CD1c-positive myeloid dendritic cell (primary cell): ENCODE results near the gene PTPMT1.

Experiments
- DNase-seq: peaks from one replicate; pipeline ENCODE4 v3.0.0-alpha.2; 2016; ENCODE audit errors: extremely low spot score

The PTPMT1 gene

DNA sequence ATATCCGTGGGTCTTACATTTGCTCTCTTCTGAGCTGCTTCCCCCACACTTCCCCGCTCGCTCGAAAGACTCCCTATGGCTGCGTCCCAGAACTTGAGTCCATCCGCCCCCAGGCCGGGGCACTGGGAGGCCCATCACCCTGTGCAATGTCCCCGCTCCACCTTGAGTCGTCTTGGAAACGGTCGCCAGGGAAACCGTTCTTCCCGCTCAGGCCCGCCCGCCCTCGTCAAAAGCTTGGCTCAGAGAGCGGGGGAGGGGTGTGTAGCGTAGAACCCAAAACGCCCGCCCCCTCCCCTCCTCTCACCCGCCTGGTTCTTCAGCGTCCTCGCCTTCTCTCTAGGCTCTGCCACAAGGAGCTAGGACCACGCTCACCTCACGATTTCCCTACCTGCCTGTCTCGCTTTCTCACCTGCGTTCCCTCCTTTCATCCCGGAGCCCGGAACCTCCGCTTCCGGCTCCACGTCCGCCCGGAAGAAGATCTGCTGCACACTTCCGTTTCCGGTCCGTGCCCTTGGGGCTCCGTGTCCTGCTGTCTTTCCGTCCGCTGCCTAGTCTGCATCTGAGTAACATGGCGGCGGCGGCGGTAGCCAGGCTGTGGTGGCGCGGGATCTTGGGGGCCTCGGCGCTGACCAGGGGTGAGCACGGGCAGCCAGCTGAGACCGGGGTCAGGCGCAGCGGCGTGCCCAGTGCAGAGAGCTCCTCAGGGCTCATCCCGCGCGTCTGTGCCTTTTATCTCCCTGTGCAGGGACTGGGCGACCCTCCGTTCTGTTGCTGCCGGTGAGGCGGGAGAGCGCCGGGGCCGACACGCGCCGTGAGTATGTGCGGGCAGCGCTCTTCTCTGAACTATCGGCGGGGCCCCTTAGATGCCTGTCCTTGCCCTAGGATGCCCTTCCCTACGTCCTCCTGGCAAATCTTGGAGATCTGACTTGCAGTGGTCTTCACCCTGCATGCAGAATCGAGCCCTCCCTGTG lies 13.4 kb downstream of the PTPMT1 start, which contains the start of the genes KBTBD4 and NDUFS3:
KBTBD4 (minus strand) TSS at position 447 of the 971 bp plus-strand sequence; CDS start at position 428, 19 bp downstream.
NDUFS3 (plus strand) TSS at position 551 of the 971 bp plus-strand sequence; CDS start at position 569, 18 bp downstream.
- peak; percentile 94 for DNase-seq

DNA sequence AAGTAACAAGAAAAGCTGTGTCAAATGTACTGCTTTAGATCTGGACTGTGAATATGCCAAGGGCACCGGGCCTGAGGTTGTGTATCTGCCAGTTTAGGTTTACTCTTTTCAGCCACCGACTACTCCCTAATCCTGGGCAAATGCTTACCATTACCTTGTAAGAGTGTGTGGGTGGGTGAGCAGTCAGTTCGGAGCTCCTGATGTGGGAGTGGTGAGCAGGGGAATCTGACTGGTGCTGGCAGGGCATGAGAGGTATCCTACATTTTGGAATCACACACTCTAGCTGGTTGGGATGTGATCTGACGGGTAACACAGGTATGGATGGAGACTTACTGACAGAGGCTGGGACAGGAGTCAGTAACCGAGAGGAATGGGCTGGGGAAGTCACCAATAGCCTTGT lies 18.4 kb downstream of the PTPMT1 start:
- DNase-seq, result no peak

DNA sequence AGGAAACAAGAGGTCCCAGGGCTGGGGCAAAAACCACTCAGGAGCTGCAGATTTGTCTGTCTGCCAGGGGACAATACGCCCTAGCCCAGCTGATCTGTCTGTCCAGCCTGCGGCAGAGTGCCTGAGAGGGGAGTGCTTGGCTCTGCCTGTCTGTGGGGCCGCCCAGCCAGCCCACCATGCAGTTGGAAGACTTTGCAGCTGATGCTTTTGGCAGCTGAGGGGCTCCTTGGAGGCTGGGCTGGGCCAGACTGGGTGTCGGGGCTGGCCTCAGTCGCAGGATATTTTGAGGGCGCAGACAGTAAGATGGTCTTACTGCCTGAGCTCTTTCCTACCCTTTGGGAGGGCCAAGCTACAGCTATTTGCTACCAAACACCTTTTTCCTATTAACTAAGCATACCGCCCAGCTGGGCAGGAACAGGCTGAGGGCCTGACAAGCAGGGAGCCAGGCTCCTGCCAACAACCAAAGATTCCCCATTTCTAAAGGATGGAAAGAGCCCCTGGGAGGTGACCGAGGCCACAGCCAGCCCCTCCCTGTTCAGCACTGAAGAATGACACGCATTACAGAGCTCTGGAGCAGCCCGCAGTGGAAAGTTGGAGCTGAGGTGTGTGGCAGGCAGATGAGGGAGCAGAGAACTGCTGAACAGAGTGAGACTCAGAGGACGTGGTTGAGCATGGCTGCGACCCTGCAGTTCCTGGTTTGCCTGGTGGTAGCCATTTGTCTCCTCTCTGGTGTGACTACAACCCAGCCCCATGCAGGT lies 20.9 kb downstream of the PTPMT1 start, which contains the start of gene FAM180B:
FAM180B (plus strand) TSS at position 581 of the 758 bp plus-strand sequence; CDS start at position 672, 91 bp downstream.
- no peak for DNase-seq

DNA sequence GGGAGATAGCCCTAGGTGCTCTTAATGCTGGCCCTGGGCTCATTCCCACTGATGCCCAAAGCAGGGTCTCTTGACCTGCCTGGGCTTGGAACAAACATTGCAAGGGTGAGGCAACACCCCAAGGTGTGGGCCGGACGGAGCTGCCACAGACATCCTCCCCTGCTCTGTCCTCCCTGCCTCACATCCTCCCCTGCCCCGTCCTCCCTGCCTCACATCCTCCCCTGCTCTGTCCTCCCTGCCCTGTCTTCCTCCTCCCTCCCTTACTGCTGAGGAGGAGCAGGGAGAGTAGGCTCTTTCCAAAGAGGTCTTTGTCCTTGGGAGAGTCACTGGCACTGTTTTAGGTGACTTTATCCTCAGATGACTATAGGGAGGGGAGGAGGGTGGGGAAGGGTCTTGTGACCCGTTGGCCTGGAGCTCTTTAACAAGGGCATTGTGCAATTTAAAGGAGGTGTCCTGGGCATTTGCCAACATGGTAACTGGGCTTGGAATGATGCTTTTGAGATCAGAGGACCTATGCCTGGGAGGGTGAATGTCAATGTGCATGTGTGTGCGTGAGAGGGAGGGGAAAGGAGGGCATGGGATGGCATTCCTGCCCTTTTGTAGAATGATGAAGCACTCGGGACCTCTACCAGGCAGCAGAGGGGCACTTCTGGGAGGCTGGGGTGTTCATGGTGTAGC lies 21.8 kb downstream of the PTPMT1 start:
- DNase-seq, result peak; percentile 23

- peak; percentile 82 for DNase-seq
Observed at GRCh38 chr11:47587723-47588326, 22.4 kb downstream of the PTPMT1 start.

DNA sequence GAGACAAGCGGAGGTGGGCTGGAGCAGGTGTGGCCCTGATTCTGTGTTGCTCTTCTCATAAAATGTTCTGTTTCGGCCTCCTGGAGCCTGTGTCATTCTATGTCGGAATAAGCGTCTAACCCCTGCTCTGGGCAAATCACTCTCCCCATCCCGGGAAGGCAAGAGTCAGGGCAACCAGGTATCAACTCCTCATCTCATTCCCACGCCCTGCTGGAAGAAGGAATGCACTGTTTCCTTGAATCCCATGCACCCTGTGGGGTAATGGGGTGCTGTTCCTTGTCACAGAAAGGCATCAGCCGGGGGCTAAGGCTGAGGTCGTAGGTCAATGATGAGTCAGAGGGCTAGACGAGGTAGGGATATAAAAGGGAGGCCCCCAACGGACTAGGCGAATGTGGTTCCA lies 23.7 kb downstream of the PTPMT1 start:
- DNase-seq, result no peak

DNA sequence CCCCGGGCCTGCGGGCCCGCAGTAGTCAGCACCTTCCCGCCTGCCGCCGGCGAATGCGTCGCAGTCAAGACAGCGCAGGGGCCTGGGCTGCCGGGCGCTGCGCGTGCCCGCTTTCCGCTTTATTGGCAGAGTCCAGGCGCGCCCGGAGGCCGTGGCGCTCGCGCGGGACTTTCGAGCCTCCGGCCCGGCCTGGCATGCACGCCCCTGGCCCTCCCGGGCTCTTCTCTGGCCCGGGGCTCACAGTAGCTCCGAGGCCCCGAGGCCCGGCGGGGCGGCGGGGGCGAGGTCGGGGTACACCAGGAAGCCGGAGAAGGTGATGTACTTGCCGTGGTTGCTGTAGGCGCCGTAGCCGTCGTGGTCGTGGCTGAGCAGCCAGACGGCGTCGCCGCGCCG lies 24.2 kb downstream of the PTPMT1 start:
- DNase-seq, result no peak

GRCh38 chr11:47589977-47590861 lies 24.8 kb downstream of the PTPMT1 start:
- DNase-seq, result no peak

DNA sequence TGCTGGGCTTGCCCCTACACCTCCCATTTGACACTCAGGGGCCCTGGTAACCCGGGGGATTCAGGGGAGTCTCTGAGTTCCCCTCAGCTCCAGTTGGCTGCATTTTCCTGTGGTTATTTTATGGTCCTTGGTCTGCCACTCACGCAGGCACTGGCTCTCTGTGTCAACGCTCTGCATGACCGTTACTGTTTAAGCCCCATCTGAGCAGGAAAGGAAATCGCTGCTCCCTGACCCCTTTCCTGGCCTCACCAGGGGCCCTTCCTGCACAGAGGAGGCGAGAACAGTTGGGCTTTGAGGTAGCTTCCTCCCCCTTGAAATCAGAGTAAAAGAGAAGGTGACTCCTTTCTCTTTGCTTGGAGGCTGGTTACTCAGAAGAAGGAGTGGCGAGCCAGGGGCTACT lies 26.4 kb downstream of the PTPMT1 start:
- no peak for DNase-seq

DNA sequence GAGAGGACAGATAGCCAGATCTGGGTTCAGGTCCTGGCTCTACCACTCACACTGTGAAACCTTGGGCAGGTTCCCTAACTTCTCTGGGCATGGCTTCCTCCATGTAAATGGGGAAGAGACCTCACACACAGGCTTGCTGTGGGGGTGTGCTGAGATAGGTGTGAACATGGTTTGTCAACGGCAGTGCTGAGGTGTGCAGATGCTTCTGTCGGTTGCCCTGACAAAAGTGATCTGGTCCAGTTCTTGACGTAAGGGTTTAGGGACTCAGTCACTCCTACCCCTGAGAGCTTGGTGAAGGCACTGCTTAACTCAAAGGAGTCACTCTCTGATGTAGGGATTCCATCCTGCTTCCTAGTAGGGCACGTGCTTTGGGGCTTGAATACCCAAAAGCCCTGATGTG lies 26.9 kb downstream of the PTPMT1 start:
- no peak for DNase-seq

DNA sequence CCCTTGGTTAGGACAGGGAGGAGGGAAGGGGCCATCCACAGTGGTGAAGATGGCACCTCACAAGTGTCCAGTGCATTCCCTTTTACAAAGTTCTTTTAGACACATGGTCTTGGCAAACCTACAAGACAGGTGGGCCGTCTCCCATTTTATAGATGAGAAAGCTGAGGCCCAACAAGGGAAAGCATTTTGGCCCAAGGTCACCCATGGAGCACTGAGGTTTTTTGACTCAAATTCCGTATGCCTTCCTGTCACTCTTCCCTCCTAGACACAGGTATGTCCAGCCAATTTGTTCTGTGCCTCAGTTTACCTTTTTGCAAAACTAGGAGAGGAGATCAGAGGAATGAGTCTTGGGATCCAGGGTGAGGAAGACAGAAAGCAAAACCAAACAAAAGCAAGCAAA lies 27.6 kb downstream of the PTPMT1 start:
- no peak for DNase-seq

DNA sequence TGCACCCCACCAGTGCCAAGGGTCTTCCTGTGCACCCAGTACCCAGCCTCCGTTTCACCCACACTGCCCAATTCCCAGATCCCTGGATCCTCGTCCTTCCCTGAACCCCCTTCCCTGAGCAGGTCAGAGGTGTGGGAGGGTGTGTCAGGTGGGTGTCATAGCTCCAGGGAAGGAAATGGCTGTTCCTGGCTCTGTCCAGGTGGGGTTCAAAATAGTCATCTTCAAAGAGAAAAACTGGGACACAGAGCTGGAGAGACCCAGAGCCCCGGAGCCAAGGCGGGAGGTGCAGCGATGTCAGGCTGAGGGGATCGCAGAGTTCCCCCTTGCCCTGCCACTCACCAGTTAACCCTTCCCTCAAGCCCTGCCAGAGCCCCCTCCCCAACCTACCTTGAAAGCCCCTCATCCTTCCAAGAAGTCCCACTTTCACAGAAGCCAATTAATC lies 28.1 kb downstream of the PTPMT1 start:
- DNase-seq, result no peak

DNA sequence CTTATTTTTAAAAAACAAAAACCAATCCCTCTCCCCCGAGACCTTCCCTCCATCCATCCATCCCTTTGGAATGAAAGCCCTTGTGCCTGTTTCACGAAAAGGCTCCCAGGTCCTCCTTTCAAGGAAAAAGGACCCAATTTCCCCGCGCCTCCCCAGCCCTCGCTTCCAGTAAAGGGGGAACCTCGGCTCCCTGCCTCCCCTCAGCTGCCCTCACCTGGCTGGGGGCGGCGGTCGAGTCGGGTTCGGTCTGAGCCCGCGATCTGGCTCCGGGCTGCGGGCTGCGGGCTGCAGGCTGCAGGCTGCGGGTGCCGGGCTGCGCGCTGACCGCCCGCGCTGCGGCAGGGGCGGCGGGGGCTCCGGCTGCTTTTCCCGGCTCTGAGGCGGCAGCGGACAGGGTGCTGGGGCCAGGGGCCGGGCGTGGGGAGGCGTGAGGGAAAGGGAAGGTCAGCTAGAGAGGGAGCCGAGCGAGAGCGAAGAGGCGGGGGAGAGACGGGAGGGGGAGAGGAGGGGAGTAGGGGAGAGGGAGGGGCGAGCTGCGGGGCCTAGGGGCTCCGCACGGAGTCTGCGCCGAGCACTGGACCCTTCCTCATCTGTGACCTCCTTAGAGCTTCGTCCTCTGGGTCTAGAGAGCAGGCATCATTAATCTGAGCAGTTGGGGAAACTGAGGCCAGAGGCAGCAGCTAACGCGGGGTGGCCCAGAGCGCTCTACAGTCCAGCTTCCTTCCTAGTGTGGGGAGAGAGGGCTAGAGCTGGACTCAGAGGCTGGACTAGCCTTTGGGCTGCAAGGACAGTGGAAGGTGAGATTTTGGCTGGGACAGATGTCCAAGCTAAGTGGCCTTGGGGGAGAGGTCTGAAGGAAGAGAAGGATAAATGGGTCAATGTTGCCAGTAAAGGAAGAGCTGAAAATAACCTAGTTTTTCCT lies 28.8 kb downstream of the PTPMT1 start, which contains the start of gene C1QTNF4:
C1QTNF4 (minus strand) TSS at position 478 of the 922 bp plus-strand sequence. CDS start 3,601 bp downstream, outside the sequence.
- DNase-seq, result no peak

GRCh38 chr11:47595029-47595428 lies 29.6 kb downstream of the PTPMT1 start:
- no peak for DNase-seq

DNA sequence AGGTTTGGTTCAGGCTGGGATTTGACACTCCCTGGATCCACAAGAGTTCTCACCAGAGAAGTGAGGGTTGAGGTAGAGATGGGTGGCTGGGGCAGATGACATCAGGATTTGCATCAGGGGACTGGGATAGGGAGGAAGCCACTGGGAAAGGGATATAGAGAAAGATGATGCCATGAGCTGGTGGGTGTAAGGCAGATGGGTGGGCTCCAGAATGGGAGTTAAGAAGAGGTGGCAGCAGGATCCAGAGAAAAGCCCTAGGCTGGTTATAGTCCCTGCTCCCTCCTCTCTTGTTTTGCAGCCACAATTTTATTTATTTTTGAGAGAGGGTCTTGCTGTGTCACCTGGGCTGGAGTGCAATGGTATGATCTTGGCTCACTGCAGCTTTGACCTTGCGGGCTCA lies 30.6 kb downstream of the PTPMT1 start:
- DNase-seq, result no peak

- no peak for DNase-seq
Observed at GRCh38 chr11:47599902-47600301, 34.5 kb downstream of the PTPMT1 start.

DNA sequence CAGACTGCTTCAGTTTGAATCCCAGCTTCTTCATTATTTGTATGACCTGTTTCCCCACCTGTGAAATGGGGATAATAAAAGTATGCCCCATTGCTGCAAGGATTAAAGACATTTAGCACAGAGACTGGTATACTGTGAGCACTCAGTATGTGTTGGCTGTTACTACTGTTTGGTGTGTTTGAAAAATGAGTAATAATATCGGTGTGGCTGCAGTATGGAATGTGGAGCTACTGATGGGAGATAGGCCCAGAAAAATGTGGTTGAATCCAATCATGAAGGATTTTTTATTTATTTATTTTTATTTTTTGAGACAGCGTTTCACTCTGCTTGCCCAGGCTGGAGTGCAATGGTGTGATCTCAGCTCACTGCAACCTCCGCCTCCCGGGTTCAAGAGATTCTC lies 37.9 kb downstream of the PTPMT1 start:
- DNase-seq, result no peak

- no peak for DNase-seq
Observed at GRCh38 chr11:47605921-47606320, 40.5 kb downstream of the PTPMT1 start.

DNA sequence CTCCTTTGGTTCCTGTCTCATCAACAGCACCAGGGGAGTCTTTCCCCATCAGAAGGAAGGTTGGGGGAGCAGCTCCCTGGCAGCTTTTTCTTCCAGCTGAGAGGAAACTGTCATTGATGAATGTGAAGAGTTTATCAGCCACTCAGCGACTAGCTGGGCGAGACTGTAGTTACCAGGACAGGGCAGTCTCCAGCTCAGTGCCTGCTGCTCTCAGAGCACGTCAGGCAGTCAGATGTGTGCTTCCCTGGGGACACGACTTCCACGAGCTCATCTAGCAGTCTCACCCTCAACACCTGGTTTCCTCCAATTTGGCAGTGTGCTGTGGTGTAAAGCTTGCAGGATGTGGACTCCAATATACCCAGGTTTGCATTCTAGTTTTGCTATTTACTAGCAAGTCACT lies 41.3 kb downstream of the PTPMT1 start:
- no peak for DNase-seq
